HG03354 (cell line): ENCODE results near the gene SUFU.

Experiments used
- ATAC-seq: cut with Tn5 transposase; IDR thresholded peaks from one replicate; pipeline ENCODE4 v1.9.1; 2021; ENCODE audit warnings: mild to moderate bottlenecking; ENCODE audit not compliant: unreplicated experiment, poor library complexity, severe bottlenecking

The SUFU gene

DNA sequence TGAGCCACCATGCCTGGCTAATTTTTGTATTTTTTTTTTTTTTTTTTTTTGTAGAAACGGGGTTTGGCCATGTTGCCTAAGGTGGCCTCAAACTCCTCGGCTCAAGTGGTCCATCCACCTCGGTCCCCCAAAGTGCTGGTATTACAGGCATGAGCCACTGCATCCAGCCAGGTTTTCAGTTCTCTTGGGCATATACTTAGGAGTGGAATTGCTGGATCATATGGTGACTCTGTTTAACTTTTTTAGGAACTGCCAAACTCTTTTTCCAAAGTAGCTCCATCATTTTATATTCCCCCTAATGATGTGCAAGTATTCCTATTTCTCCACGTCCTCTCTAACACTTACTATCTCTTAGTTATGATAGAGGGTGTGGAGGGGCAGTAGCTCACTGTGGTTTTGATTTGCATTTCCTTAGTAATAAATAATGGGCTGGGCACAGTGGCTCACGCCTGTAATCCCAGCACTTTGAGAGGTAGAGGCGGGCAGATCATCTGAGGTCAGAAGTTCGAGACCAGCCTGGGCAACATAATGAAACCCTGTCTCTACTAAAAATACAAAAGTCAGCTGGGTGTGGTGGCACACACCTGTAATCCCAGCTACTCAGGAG is 41.6 kb downstream of the SUFU start:
- no peak for ATAC-seq

DNA sequence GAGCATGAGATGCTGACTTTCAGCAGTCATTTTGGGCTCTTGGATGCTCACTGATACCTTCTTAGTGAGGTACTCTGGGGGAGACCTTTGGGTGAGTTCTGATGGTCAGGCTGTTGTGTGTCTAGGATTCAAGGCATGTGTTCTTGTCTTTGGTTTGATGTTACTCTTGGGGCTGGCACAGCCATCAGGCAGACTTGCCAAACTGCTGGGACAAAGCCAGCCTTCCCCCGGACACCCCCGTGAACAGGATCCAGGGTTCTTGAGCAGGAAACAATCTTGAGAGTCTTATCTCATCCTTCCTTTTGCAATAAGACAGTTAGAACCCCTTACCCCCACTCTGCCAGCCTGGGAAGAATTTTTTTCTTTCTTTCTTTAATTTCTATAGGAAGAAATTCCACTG is 42.2 kb downstream of the SUFU start:
- no peak for ATAC-seq

DNA sequence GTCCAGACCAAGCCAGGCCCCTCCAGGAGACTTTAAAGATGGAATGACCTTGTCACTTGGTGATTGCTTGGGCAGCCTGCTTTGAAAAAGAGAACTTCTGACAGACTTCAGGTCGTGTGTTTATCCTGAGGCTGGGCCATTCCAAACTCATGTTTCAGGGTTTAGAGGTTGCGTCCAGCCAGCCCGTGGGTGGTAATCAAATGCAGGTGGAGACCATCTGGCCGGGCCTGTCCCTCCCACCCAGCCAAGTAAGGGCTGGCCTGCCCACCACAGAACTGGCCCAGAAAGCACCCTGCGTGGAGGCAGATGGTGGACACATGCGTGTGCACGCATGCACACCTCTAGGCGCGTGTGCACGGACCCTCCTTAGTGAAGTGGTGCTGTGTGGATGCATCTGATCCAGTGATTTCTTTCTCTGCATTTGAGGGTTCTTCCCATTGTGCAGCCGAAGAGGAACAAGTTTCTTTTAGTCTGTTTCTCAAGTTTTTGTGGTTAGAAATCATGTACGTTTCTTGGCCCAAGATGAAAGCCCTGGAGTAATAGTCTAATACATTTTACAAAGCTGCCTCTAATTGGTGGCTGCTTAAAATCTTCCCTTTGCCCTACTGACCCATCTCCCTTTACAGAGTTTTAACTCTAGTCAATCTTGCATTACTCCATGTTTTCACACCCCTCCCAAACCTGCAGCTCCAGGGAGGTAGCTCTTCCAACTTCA is 43.0 kb downstream of the SUFU start:
- no peak for ATAC-seq

DNA sequence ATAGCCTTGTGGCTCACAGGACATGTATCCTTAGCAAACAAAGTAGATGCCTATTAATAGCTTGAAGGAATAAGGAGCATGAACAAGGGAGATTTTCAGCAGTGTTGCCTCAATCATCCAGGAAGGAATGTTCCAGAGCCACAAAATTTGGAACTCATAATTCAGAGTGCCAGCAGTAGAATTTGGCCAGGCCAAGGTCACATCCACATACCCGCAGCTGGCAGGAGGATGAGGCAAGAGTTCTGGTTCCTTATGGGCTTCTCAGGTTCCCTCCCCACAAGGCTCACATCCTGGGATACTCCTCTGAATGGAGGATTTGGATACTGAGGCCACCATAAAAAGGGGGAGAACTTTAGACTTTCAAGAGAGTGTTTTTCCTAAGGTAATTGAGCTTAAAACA is 45.8 kb downstream of the SUFU start:
- no peak for ATAC-seq

DNA sequence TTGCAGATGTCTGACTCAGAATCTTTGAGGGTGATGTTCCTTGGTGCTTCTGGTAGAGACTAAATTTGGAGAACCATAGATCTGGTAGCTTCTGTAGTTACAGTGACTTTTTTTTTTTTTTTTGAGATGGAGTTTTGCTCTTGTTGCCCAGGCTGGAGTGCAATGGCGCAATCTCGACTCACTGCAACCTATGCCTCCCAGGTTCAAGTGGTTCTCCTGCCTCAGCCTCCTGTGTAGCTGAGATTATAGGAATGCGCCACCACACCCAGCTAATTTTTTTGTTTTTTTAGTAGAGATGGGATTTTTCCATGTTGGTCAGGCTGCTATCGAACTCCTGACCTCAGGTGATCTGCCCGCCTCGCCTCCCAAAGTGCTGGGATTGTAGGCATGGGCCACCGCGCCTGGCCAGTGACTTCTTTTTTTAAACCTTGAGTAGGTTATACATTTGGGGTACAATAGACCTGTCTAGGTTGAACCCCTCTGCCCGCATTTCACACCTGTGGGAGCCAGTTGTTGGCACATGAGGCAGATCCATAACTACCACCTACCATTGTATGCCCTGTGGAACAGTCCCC is 47.0 kb downstream of the SUFU start:
- ATAC-seq, result no peak

DNA sequence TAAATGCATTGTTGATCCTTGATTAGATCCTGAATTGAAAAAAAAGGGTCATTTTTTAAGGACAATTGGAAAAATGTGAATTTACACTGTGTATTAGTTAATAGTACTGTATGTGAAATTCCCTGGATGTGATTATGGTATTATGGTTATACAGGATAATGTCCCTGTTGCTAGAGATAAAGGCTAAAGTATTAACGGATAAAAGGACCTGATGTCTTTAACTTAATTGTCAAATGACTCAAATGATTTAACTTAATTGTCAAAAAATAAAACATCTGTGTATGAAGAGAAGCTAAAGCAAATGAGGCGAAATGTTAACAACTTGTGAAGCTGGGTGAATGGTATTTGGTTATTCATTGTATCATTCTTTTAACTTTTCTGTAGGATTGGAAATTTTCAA is 48.8 kb downstream of the SUFU start:
- no peak for ATAC-seq

DNA sequence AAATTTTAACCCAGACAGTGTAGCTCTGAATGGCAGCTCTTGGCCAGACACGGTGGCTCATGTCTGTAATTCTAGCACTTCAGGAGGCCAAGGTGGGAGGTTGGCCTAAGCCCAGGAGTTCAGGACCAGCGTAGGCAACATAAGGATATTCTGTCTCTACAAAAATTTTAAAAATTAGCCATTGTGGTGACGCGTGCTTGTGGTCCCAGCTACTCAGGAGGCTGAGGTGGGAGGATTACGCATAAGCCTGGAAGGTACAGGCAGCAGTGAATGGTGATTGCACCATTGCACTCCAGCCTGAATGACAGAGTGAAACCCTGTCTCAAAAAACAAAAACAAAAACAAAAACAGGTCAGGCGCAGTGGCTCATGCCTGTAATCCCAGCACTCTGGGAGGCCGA is 50.0 kb downstream of the SUFU start:
- ATAC-seq, result no peak

DNA sequence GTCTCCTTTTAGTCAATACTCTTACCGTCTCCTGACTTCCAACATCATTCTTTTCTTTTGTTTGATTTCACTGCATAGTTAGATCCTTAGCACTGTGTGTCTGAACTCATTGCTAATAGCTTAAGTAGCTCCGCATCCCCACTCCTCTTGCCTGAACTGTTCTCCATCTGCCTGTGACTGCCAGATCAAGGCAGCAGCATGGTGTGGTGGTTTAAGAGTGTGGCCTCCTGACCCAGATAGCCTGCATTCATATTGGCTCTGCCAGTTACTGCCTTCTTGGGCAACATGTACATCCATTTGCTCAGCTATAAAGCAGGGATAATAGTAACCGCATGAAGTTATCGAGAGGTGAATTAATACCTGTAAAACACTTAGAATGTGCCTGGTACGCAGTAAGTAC is 50.8 kb downstream of the SUFU start:
- no peak for ATAC-seq

DNA sequence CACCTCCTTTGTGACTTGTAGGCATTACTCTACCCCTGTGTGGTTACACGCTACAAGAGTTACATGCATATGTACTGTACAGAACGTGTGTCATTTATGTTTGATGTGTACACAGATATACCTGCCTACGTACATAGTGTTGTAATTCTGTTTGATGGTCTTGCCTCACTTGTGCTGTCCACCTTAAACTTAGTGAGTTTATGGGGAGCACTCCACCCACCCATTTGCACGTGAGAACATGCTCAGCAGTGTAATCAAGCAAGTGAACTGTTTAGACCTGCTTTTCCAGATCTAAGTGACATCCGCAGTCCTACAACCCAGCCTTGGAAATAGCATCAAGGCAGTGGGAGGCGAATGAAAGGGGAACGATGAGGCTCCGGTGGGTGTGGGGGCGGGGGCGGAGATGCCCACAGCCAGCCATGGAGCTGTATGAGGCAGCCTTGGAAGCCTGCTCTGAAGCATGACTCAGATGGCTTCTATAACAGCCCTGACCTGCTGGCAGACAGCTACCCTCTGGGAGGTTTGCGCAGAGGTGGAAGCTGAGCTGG is 52.1 kb downstream of the SUFU start:
- no peak for ATAC-seq

DNA sequence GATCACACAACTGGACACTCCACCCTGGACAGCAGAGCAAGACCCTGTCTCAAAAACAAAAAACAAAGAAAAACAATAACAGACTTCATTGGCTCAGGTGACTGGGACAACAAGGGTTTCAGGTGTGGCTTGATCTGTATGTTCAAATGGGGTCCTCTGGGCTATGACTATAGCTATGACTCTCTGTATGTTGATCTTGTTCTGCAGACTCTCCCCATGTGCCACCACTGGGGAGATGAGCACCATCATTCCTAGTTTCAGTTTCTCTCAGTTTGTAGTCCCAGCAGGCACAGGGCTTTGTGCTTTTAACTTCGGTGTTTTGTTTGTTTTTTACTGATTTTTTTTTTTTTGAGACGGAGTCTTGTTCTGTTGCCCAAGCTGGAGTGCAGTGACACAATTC is 53.8 kb downstream of the SUFU start:
- ATAC-seq, result no peak

DNA sequence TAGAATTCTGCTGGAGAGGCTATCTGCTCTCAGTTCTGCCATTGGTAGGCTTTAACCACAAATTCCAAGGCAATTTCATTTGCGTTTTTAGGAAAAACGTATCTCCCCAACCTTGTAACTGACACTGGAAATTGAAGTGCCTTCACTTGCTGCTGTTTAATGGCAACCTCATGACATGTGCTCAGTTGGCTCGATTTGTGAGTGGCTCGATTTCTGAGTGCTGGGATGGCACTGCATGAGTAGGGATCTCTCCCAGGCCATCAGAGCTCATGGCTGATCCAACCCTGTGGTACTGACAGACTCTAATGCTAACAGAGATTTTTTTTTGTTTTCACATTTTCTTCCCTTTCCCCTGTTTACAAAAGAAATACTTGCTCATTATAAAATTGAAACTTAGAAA is 56.0 kb downstream of the SUFU start:
- ATAC-seq, result no peak

DNA sequence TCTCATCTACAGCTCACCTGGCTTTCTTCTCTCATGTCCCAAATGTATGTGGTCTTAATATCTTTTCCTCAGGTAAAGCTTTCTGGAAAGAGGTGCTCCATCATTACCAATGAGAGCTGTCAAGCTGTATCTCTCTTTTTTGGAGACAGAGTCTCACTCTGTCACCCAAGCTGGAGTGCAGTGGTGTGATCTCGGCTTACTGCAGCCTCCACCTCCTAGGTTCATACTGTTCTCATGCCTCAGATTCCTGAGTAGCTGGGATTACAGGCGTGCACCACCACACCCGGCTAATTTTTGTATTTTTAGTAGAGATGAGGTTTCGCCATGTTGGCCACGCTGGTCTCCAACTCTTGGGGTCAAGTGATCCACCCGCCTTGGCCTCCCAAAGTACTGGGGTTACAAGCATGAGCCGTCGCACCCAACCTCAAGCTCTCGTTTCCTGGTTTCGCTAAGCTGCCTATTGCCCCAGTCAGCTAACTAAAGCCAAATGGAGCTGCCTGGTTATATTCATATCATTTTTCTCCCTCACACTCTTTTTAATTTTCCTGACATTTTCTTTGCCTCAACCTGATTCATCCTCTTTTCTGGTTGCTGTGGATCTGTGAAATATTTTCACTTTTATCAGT is 60.5 kb downstream of the SUFU start:
- no peak for ATAC-seq

DNA sequence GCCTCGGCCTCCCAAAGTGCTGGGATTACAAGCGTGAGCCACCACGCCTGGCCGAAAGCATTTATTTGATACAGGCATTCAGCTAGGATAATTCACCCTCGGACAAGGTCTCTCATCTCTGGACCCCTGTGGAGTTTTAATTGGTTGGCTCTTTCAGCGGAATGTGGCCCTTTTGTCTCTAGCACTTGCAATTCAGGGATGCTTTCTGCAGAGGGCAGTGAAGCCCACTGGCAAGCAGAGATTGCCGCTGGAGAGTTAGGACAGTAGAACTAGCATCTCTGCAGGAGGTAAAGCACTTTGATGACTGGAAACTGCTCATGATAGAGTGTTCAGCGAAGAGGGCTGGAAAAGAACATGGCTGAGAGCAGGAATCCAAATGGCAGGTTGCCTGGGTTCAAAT is 62.0 kb downstream of the SUFU start:
- ATAC-seq, result no peak

DNA sequence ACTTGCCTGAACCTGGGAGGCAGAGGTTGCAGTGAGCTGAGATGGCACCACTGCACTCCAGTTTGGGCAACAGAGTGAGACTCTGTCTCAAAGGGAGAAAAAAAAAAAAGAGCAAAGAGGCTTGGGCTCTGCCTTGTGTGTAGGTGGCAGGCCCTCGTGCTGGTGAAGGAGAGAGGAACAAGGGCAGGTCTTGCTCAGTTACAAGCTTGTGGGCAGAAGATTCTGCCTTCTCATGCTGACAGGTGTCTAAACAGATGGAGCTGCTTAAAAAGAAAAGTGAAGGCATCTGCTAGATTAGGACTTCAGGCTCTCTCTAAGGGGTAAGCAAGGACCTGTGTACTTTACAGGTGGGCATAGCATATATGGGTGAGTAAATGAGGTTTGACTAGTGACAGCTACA is 75.0 kb downstream of the SUFU start:
- no peak for ATAC-seq

DNA sequence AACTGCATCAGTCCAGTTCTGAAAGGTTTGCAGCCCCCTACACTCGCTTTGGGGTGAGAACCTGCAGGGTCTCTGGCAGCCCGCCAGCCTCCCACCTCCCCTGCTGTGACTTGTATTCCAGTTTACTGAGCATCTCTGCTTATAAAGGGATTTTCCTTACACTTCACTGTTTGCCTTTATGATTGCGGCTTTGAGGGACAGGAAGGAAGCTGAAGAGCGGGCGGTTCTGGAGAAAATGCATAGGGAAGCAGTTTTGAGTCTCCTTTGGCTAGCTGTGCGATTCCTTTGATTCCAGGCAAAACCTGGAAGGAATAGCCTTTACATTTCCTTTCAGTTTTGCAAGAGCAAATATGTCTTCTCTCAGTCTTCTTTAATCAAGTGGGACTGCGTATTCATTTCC is 75.6 kb downstream of the SUFU start:
- ATAC-seq, result no peak

DNA sequence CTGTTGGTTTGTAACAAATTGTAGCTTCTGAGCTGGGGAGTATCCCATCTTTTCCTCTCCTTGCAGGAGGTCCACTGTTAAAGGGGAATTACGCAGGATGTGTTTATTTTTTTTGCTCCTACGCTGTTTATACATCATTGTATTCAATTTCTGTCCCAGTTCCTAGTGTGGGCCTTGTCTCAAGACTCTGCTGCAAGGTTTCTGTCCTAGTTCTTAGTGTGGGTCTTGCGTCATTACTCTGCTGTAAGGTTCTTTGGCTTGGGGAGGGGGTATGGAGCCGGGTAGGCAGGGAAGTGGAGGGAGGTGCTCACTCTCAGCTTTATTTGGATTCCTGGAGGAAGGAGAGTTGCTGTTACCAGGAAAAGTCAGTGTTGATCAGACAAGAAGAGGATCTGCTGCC is 76.5 kb downstream of the SUFU start:
- no peak for ATAC-seq

DNA sequence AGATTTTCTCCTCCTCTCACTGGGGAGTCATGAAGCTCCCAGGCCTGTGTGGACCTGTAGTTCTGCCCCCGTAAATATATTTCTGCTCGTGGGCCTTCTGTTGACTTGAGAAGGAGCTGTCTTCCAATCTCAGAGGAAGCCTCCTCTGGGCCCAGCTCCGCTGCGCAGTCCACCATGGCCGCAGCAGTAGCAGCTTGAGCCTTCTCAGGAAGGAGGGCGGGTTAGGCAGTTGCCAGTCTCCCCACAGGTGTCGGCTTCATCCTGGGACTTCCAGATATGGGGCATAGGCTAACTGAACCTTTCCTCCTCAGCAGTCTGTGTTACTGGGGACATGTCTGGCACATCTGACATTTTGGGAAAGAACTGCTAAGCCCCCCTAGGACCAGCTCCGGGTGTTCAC is 77.6 kb downstream of the SUFU start:
- ATAC-seq, result no peak

DNA sequence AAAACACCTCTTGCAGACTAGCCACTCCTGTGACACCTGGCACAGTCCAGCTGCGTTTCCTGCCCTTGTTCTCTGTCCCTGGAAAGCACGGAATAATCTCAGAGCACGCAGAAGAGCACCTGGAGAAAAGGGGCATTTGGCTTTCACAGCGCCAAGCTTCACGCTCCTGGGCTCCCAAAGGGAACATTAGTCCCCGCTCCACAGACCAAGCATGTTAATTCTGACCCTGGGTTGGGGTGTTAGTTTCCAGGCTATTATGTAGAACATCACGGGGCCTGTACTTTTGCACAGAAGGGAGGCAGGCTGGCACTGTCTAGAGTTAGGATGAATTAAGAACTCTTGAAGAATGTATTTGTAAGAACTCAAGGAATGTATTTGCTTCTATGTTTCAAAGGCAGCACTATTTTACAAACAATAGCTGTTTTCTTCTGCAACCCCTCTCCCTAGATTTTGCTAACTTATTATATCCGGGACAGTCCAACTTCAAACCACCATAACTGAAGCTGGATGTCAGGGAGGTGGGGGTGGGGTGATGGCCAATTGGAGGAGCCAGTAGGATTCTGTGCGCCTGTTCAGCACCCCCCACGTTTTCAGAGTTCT is 78.3 kb downstream of the SUFU start:
- ATAC-seq, result no peak

DNA sequence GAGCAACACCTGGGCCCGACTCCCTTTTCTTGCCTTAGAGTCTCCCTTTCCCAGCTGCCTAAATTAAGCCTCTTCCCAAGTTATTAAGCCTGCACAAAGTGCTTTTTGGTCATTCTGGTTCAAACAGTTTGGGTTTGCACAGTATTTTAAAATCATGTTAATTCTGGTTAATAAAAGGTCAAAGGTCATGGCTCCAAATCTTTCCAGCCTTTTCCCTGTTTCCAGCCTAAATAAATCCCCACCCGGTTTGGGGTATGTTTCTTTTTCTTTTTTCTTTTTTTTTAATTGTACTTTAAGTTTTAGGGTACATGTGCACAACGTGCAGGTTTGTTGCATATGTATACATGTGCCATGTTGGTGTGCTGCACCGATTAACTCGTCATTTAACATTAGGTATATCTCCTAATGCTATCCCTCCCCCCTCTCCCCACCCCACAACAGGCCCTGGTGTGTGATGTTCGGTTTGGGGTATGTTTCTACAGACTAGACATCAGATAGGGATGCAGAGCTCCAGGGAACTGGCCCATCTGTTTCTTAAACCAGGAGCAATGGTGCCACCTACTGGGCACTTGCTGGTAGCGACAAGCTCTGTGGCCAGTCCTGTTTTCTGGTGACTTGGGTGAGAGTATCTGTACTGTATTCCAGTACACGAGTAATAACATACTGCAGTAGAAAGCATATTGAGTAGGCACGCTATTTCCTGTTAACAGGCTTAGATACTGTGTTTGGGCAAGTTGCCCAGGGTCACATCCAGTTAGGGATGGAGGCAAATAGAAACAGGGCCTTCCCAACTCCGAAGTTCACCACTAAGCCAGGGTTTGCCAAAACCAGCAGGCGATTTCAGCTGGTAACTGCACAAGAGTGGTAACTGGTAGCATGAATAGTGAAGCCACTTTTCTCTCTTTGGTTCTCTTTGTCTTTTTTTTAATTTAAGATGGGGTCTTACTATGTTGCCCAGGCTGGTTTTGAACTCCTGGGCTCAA is 80.0 kb downstream of the SUFU start:
- peak; percentile 64 for ATAC-seq
